ENCODE results near the gene HOXC12. TPM values are rescaled to one million over a fixed set of nuclear protein-coding genes. Genes with fewer than 3 reads are reported as not detected.

HOXC12 gene
- total RNA-seq, 2 donors from 2014 or later = not detected

- peaks cover 10% of the 10 kb centered on the region in 2 donors for H3K36me3 Mint-ChIP-seq
- no peak for ATAC-seq
- H3K27ac Mint-ChIP-seq = no peak overlapping the region
- H3K9me3 Mint-ChIP-seq = no peaks in the 10 kb centered on the region
- no peak for DNase-seq (ENCODE audit: low spot score in 2 of 2)
Measured at GRCh38 chr12:53983950-53984572, 29.4 kb downstream of the HOXC12 start.

- H3K27ac Mint-ChIP-seq = peak within 1 kb of the TSS in 1 of 2 donors; percentile 80
- DNase-seq (ENCODE audit: low spot score in 2 of 2) = peak; percentile 69 to 88
- no peaks in the 10 kb centered on the region for H3K9me3 Mint-ChIP-seq
- peak; percentile 80 to 85 for ATAC-seq
- peaks cover 4 to 10% of the 10 kb centered on the region in 2 donors for H3K36me3 Mint-ChIP-seq
Measured at GRCh38 chr12:53984901-53985691, 30.4 kb downstream of the HOXC12 start, which contains the start of gene HOXC10. TSS of gene HOXC10 (plus strand) at chr12:53985146. CDS start at chr12:53985260, 114 bp downstream.

GRCh38 chr12:53985692-53985993 is 30.9 kb downstream of the HOXC12 start:
- DNase-seq (ENCODE audit: low spot score in 2 of 2) (no peak), ATAC-seq (no peak)
- Mint-ChIP-seq H3K27ac (no peak overlapping the region), H3K36me3 (peaks cover 0 to 10% of the 10 kb centered on the region in 2 donors), H3K9me3 (no peaks in the 10 kb centered on the region)

GRCh38 chr12:53985994-53986685 is 31.4 kb downstream of the HOXC12 start:
- no peak overlapping the region for H3K27ac Mint-ChIP-seq
- H3K36me3 Mint-ChIP-seq = peaks cover 0 to 10% of the 10 kb centered on the region in 2 donors
- DNase-seq (ENCODE audit: low spot score in 2 of 2) (no peak), ATAC-seq (peak in 1 of 2 donors; percentile 41)
- no peaks in the 10 kb centered on the region for H3K9me3 Mint-ChIP-seq

GRCh38 chr12:53986686-53987483 is 32.2 kb downstream of the HOXC12 start:
- Mint-ChIP-seq H3K27ac (no peak overlapping the region), H3K9me3 (no peaks in the 10 kb centered on the region), H3K36me3 (peaks cover 0 to 10% of the 10 kb centered on the region in 2 donors)
- no peak for ATAC-seq
- DNase-seq (ENCODE audit: low spot score in 2 of 2) = no peak

GRCh38 chr12:53987787-53988230 is 33.1 kb downstream of the HOXC12 start:
- Mint-ChIP-seq H3K27ac (no peak overlapping the region), H3K9me3 (no peaks in the 10 kb centered on the region), H3K36me3 (peaks cover 0 to 10% of the 10 kb centered on the region in 2 donors)
- ATAC-seq (no peak), DNase-seq (ENCODE audit: low spot score in 2 of 2) (no peak)

GRCh38 chr12:53988541-53989226 is 34.0 kb downstream of the HOXC12 start:
- H3K36me3 Mint-ChIP-seq = peaks cover 6 to 10% of the 10 kb centered on the region in 2 donors
- no peak for ATAC-seq
- H3K27ac Mint-ChIP-seq = no peak overlapping the region
- DNase-seq (ENCODE audit: low spot score in 2 of 2) = no peak
- H3K9me3 Mint-ChIP-seq = no peaks in the 10 kb centered on the region

GRCh38 chr12:53989227-53990113 is 34.8 kb downstream of the HOXC12 start:
- ATAC-seq = peak in 1 of 2 donors; percentile 39
- DNase-seq (ENCODE audit: low spot score in 2 of 2) = no peak
- H3K36me3 Mint-ChIP-seq = peaks cover 10 to 12% of the 10 kb centered on the region in 2 donors
- H3K9me3 Mint-ChIP-seq = no peaks in the 10 kb centered on the region
- no peak overlapping the region for H3K27ac Mint-ChIP-seq

GRCh38 chr12:53990311-53991076 is 35.8 kb downstream of the HOXC12 start:
- ATAC-seq (no peak), DNase-seq (ENCODE audit: low spot score in 2 of 2) (no peak)
- Mint-ChIP-seq H3K9me3 (no peaks in the 10 kb centered on the region), H3K27ac (no peak overlapping the region), H3K36me3 (peaks cover 10 to 18% of the 10 kb centered on the region in 2 donors)

GRCh38 chr12:53991077-53991460 is 36.4 kb downstream of the HOXC12 start:
- no peak for ATAC-seq
- H3K27ac Mint-ChIP-seq = no peak overlapping the region

GRCh38 chr12:53992377-53992889 is 37.7 kb downstream of the HOXC12 start:
- H3K27ac Mint-ChIP-seq = no peak overlapping the region
- ATAC-seq (no peak), DNase-seq (ENCODE audit: low spot score in 2 of 2) (no peak)
- peaks cover 0 to 18% of the 10 kb centered on the region in 2 donors for H3K36me3 Mint-ChIP-seq
- H3K9me3 Mint-ChIP-seq = no peaks in the 10 kb centered on the region

More at GRCh38 chr12:53991077-53991460, 36.4 kb downstream of the HOXC12 start:
- no peaks in the 10 kb centered on the region for H3K9me3 Mint-ChIP-seq
- peaks cover 10 to 18% of the 10 kb centered on the region in 2 donors for H3K36me3 Mint-ChIP-seq
- DNase-seq (ENCODE audit: low spot score in 2 of 2) = no peak

GRCh38 chr12:53993162-53994008 is 38.7 kb downstream of the HOXC12 start:
- Mint-ChIP-seq H3K36me3 (peaks cover 0 to 18% of the 10 kb centered on the region in 2 donors), H3K27ac (no peak overlapping the region), H3K9me3 (no peaks in the 10 kb centered on the region)
- DNase-seq (ENCODE audit: low spot score in 2 of 2) (no peak), ATAC-seq (no peak)

- H3K9me3 Mint-ChIP-seq = no peaks in the 10 kb centered on the region
- H3K27ac Mint-ChIP-seq = no peak overlapping the region
- peaks cover 0 to 18% of the 10 kb centered on the region in 2 donors for H3K36me3 Mint-ChIP-seq
- DNase-seq (ENCODE audit: low spot score in 2 of 2) (no peak), ATAC-seq (no peak)
Measured at GRCh38 chr12:53994009-53994263, 39.2 kb downstream of the HOXC12 start.

Measured in activated naive CD4-positive, alpha-beta T cell treated with anti-CD3 and anti-CD28 coated beads, Interleukin-2, amount 50 U/mL, for 72 hours (primary cell).